ENCODE measurements around the gene ERN2. TPM values are rescaled to one million over a fixed set of nuclear protein-coding genes. Genes with fewer than 3 reads are reported as not detected.

Gene ERN2
- total and polyA plus RNA-seq, 4 donors = 0.46 to 10.6 (median 3.5) TPM

DNA sequence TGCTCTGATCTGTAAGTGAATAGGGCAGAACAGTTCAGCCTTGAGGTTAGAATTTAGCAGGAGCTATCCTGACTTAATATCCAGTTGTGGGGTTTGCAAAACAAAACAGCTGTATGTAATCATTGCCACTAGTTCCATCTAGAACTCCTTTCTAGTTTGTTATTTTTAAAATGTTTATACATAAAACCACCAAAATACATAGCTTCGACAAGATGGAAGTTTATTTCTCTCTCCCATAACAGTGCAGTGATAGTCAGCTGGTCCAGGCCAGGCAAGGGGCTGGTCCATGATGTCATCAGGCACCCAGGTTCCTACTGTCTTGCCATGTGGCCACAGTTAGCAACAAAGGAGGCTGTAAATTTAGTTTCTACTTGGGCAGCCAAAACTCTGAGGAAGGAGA, 44.8 kb downstream of the ERN2 start:
- H3K27ac ChIP-seq (ENCODE audit: low read depth in 1 of 2, low read length in 1 of 2) = no peak overlapping the region
- no peak overlapping the region for H3K9ac ChIP-seq (ENCODE audit: insufficient read depth in 1 of 2, low read length in 2 of 2)
- DNase-seq (peak; percentile 55 to 84 (median 73)), ATAC-seq (ENCODE audit: insufficient read depth, low FRiP score) (no peak)
- no peak overlapping the region for H3K4me3 ChIP-seq
- H3K36me3 ChIP-seq (ENCODE audit: control insufficient read depth in 4 of 4, insufficient read depth in 4 of 4, low read length in 4 of 4) = peaks cover 43 to 73% (median 53%) of the 10 kb centered on the region in 4 donors
- WGBS, 2 donors = 67 to 79% methylated on average over 1 of the region's 1 CpG
- H3K9me3 ChIP-seq (ENCODE audit: control insufficient read depth in 4 of 4, insufficient read depth in 3 of 4, low read length in 3 of 4) = no peaks in the 10 kb centered on the region
- H3K27me3 ChIP-seq (ENCODE audit: control insufficient read depth in 3 of 3, insufficient read depth in 3 of 3, low read length in 2 of 3) = no peaks in the 10 kb centered on the region
- H3K4me1 ChIP-seq (ENCODE audit: control insufficient read depth in 5 of 5, insufficient read depth in 5 of 5, low read length in 5 of 5) = peaks cover 0 to 14% (median 0%) of the 10 kb centered on the region in 5 donors
- TF ChIP-seq, protein P1, sequence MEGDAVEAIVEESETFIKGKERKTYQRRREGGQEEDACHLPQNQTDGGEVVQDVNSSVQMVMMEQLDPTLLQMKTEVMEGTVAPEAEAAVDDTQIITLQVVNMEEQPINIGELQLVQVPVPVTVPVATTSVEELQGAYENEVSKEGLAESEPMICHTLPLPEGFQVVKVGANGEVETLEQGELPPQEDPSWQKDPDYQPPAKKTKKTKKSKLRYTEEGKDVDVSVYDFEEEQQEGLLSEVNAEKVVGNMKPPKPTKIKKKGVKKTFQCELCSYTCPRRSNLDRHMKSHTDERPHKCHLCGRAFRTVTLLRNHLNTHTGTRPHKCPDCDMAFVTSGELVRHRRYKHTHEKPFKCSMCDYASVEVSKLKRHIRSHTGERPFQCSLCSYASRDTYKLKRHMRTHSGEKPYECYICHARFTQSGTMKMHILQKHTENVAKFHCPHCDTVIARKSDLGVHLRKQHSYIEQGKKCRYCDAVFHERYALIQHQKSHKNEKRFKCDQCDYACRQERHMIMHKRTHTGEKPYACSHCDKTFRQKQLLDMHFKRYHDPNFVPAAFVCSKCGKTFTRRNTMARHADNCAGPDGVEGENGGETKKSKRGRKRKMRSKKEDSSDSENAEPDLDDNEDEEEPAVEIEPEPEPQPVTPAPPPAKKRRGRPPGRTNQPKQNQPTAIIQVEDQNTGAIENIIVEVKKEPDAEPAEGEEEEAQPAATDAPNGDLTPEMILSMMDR (IDR thresholded peaks at IDR 0.05; ENCODE audit: control extremely low read depth, extremely low read depth) = no peak

DNA sequence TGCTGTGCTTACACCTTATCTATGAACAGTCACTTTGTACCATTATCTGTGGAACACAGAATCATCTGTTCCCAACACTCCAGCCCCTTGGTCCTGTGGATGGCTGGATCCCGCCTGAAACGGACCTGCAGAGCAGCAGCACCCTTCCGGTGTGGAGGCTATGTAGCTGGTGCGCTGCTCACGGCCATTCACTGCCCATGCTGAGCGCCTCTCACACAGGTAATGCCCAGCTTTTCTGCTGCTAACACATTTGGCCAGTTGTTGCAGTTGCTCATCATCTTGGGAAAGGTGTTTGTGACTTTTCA, 45.7 kb downstream of the ERN2 start:
- peaks cover 0 to 13% (median 0%) of the 10 kb centered on the region in 5 donors for H3K4me1 ChIP-seq (ENCODE audit: control insufficient read depth in 5 of 5, insufficient read depth in 5 of 5, low read length in 5 of 5)
- H3K9me3 ChIP-seq (ENCODE audit: control insufficient read depth in 4 of 4, insufficient read depth in 3 of 4, low read length in 3 of 4) = no peaks in the 10 kb centered on the region
- H3K27ac ChIP-seq (ENCODE audit: low read depth in 1 of 2, low read length in 1 of 2) = no peak overlapping the region
- TF ChIP-seq, protein P1 (IDR thresholded peaks at IDR 0.05; ENCODE audit: control extremely low read depth, extremely low read depth) = no peak
- H3K27me3 ChIP-seq (ENCODE audit: control insufficient read depth in 3 of 3, insufficient read depth in 3 of 3, low read length in 2 of 3) = no peaks in the 10 kb centered on the region
- DNase-seq (no peak), ATAC-seq (ENCODE audit: insufficient read depth, low FRiP score) (no peak)
- no peak overlapping the region for H3K9ac ChIP-seq (ENCODE audit: insufficient read depth in 1 of 2, low read length in 2 of 2)
- H3K36me3 ChIP-seq (ENCODE audit: control insufficient read depth in 4 of 4, insufficient read depth in 4 of 4, low read length in 4 of 4) = peaks cover 51 to 76% (median 55%) of the 10 kb centered on the region in 4 donors
- WGBS, 2 donors = 96 to 97% methylated on average over 6 of the region's 6 CpGs
- H3K4me3 ChIP-seq = no peak overlapping the region

DNA sequence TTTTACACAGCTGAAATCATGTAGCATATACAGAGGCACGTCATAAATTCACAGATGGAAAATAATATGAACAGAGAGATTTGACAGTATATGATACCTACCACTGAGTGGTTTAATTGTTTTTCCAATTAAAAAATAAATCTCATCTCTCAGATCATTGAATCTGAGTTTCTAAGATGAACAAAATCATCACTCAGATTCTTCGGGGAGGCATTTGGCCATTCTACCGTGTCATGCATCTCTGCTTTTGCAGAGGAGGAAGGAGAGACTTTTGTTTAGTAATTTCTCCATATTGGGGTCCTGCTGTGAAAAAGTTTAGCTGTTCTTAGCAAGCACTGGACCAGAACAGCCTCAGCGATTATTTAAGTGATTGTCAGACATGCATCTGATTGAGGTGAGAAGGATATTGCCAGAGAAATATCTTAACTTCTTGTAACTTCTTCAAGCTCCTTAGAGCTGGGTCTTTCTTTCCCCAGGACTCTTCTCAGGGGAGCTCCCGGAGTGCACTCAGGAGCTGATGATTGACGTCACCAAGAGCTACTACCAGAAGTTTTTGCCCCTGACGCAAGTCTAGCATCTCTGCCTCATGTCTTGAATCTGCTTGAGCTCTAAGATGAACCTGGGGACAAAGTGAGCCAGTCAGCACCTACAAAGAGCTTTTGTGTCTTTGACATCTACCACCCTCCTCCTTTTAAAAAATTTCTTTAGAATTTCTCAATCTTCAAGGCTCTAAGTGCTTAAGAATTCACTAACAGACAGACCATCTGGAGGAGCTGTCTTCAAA, 46.3 kb downstream of the ERN2 start:
- Histone ChIP-seq H3K9me3 (ENCODE audit: control insufficient read depth in 4 of 4, insufficient read depth in 3 of 4, low read length in 3 of 4) (no peaks in the 10 kb centered on the region), H3K4me1 (ENCODE audit: control insufficient read depth in 5 of 5, insufficient read depth in 5 of 5, low read length in 5 of 5) (peaks cover 0 to 13% (median 0%) of the 10 kb centered on the region in 5 donors), H3K36me3 (ENCODE audit: control insufficient read depth in 4 of 4, insufficient read depth in 4 of 4, low read length in 4 of 4) (peaks cover 52 to 75% (median 57%) of the 10 kb centered on the region in 4 donors), H3K27me3 (ENCODE audit: control insufficient read depth in 3 of 3, insufficient read depth in 3 of 3, low read length in 2 of 3) (no peaks in the 10 kb centered on the region), H3K4me3 (no peak overlapping the region), H3K9ac (ENCODE audit: insufficient read depth in 1 of 2, low read length in 2 of 2) (no peak overlapping the region), H3K27ac (ENCODE audit: low read depth in 1 of 2, low read length in 1 of 2) (no peak overlapping the region)
- ATAC-seq (ENCODE audit: insufficient read depth, low FRiP score) (no peak), DNase-seq (no peak)
- TF ChIP-seq, protein P1 (IDR thresholded peaks at IDR 0.05; ENCODE audit: control extremely low read depth, extremely low read depth) = no peak
- 93 to 94% methylated on average over 7 of the region's 7 CpGs for WGBS, 2 donors
